Bronchial epithelial cell (primary cell): ENCODE data around the gene CABLES1. TPM values are rescaled to one million over a fixed set of nuclear protein-coding genes. Genes with fewer than 3 reads are reported as not detected.

ENCODE experiments used
- DNase-seq: peaks from one replicate; pipeline ENCODE4 v3.0.0-alpha.2; 2010; ENCODE audit warnings: low read depth
- FAIRE-seq: peaks from 2 replicates; lab custom pipeline; 2011; peaks lifted over from hg19 to GRCh38; lab: Jason Lieb, UNC
- H3K27me3 ChIP-seq: 2 replicates; pipeline ENCODE4 v1.5.1; 2011; ENCODE audit warnings: low read length; ENCODE audit not compliant: control insufficient read depth, insufficient read depth
- H3K36me3 ChIP-seq: 2 replicates; pipeline ENCODE4 v1.5.1; 2011; ENCODE audit warnings: low read length; ENCODE audit not compliant: control insufficient read depth, insufficient read depth
- H3K4me3 ChIP-seq: 2 replicates; pipeline ENCODE4 v1.5.1; 2011; ENCODE audit warnings: mild to moderate bottlenecking, low read depth, low read length, control low read depth
- CTCF ChIP-seq: IDR thresholded peaks from 2 replicates; pipeline ENCODE4 v1.5.1; 2011; ENCODE audit warnings: mild to moderate bottlenecking, moderate library complexity, low read length, control low read depth, inconsistent platforms; ENCODE audit not compliant: insufficient read depth, severe bottlenecking
- total RNA-seq: library from RNA; depleted of rRNA; stranded (reverse); fragments of >200 nt; gene quantifications from 2 replicates; pipeline ENCODE4 v1.2.1, GENCODE V29; 2014

Gene CABLES1
- total RNA-seq, 1 donor from 2014 or later, result 0.26 TPM

- DNase-seq (no peak), FAIRE-seq (no peak)
- no peak overlapping the region for H3K4me3 ChIP-seq
- no peak for TF ChIP-seq CTCF
- H3K36me3 ChIP-seq, result no peaks in the 10 kb centered on the region
- H3K27me3 ChIP-seq, result no peaks in the 10 kb centered on the region
Observed at GRCh38 chr18:23244401-23244800, 109.1 kb downstream of the CABLES1 start.

- no peak for TF ChIP-seq CTCF
- Histone ChIP-seq H3K27me3 (no peaks in the 10 kb centered on the region), H3K36me3 (no peaks in the 10 kb centered on the region), H3K4me3 (no peak overlapping the region)
- FAIRE-seq, result peak; percentile 55
- no peak for DNase-seq
Observed at GRCh38 chr18:23245461-23245860, 110.2 kb downstream of the CABLES1 start.

- Histone ChIP-seq H3K36me3 (no peaks in the 10 kb centered on the region), H3K27me3 (no peaks in the 10 kb centered on the region), H3K4me3 (no peak overlapping the region)
- FAIRE-seq, result no peak
- no peak for TF ChIP-seq CTCF
- DNase-seq, result no peak
Observed at GRCh38 chr18:23247331-23247730, 112.0 kb downstream of the CABLES1 start.

- DNase-seq (no peak), FAIRE-seq (no peak)
- no peaks in the 10 kb centered on the region for H3K27me3 ChIP-seq
- H3K36me3 ChIP-seq, result no peaks in the 10 kb centered on the region
- no peak overlapping the region for H3K4me3 ChIP-seq
- no peak for TF ChIP-seq CTCF
Observed at GRCh38 chr18:23247896-23248295, 112.6 kb downstream of the CABLES1 start.

GRCh38 chr18:23248826-23249225, 113.5 kb downstream of the CABLES1 start:
- FAIRE-seq, result no peak
- Histone ChIP-seq H3K27me3 (no peaks in the 10 kb centered on the region), H3K36me3 (no peaks in the 10 kb centered on the region), H3K4me3 (no peak overlapping the region)
- TF ChIP-seq CTCF, result no peak
- DNase-seq, result no peak

- DNase-seq, result peak; percentile 15
- H3K4me3 ChIP-seq, result no peak overlapping the region
- TF ChIP-seq CTCF, result no peak
- FAIRE-seq, result no peak
- H3K36me3 ChIP-seq, result no peaks in the 10 kb centered on the region
- no peaks in the 10 kb centered on the region for H3K27me3 ChIP-seq
Observed at GRCh38 chr18:23249348-23249747, 114.1 kb downstream of the CABLES1 start.
